ENCODE results near the gene CD47.

GRCh38 chr3:107993771-107994170 is 97.1 kb downstream of the CD47 start:
- TF ChIP-seq CTCF (IDR thresholded peaks at IDR 0.05) (no peak), ZFX (IDR thresholded peaks at IDR 0.05; ENCODE audit: borderline replicate concordance) (no peak)

Measured in 22Rv1 (cell line).